Stimulated activated CD8-positive, alpha-beta memory T cell treated with anti-CD3 and anti-CD28 coated beads, Interleukin-15, amount 100 ng/mL, for 48 hours (primary cell): ENCODE measurements around the gene FIG4.
"Not testable (repeated sequence)": the region's sequence is repeated elsewhere in the genome, so short reads cannot be mapped to it uniquely, and the experiment has no call there.

Experiments
- DNase-seq, 2 donors: peaks; one replicate each; pipeline ENCODE4 v3.0.0-alpha.2; 2020; ENCODE audit warnings: low read depth in 2 of 2

FIG4 gene

GRCh38 chr6:109702791-109703190, 11.7 kb downstream of the FIG4 start:
- no peak for DNase-seq

GRCh38 chr6:109705258-109705657, 14.2 kb downstream of the FIG4 start:
- DNase-seq = peak; percentile 57 to 59

DNA sequence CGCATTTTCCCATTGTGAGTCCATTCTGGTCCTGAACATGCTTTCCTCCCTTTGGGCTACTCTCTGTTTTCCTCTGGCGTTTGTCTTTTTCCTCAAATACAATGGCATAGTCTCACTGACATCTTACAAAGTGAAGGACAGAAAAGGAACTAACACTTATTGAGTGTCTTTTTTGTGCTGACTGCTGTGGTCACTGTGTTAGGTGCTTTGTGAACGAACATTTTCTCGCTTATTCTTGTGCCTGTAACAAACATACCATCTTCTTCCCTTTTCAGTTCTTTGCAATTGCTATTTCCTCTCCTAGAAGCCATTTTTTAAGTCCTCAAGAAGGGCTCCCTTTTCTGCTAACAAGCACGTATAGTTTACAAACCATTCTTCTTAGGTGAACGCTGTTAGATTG, 15.4 kb downstream of the FIG4 start:
- no peak for DNase-seq

DNA sequence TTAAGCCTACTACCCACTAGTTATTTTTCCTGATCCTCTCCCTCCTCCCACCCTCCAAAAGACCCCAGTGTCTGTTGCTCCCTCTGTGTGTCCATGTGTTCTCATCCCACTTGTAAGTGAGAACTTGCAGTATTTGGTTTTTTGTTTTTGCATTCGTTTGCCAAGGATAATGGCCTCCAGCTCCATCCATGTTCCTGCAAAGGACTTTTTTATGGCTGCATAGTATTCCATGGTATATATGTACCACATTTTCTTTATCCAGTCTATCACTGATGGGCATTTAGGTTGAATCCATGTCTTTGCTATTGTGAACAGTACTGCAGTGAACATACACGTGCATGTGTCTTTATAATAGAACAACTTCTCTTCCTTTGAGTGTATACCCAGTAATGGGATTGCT, 17.0 kb downstream of the FIG4 start:
- DNase-seq = not testable (repeated sequence)

DNA sequence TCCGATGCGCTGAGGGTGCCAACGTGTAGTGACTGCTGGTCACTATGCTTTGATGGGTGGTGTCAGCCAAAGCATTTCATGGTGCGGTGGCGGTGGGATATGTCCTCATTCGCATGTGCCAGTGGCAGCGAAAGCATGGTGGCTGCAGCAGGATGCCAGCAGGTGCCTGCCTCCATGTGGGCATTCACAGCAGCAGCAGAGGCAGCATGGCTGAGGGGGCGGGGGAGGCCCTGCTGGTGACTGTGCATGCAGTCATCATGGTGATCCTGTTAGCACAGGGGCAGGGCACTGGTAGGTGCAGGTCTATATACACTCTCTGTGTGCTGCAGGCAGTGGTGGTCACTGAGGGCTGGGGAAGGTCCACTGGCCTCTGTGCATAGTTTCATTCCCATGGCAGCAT, 22.0 kb downstream of the FIG4 start:
- no peak for DNase-seq

GRCh38 chr6:109714166-109714565, 23.1 kb downstream of the FIG4 start:
- no peak for DNase-seq

GRCh38 chr6:109714611-109715010, 23.5 kb downstream of the FIG4 start:
- DNase-seq = no peak

DNA sequence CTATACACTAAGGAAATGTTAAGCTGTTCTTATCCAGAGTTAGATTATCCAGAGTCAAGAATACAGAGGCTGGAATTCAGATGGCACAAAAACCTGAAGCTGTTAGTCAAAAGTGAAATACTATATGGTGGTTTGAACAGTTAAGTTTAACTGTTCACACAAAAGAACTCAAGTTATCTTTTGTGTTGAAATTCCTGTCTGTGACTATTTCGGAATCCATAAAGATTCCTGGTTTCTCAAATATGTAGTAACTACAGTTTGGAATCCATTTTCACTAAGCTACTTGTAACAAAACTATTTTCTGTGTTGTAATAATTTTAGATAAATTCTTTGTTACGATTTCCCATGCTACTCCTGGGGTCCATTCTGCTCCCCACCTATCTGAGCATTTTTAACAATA, 24.5 kb downstream of the FIG4 start:
- no peak for DNase-seq

GRCh38 chr6:109717971-109718370, 26.9 kb downstream of the FIG4 start:
- DNase-seq = no peak

GRCh38 chr6:109718991-109719390, 27.9 kb downstream of the FIG4 start:
- DNase-seq = no peak

- DNase-seq = no peak
Measured at GRCh38 chr6:109720311-109720710, 29.2 kb downstream of the FIG4 start.

GRCh38 chr6:109722011-109722410, 30.9 kb downstream of the FIG4 start:
- DNase-seq = no peak

- no peak for DNase-seq
Measured at GRCh38 chr6:109722564-109723254, 31.6 kb downstream of the FIG4 start.

GRCh38 chr6:109725250-109725649, 34.2 kb downstream of the FIG4 start:
- not testable (repeated sequence) for DNase-seq

DNA sequence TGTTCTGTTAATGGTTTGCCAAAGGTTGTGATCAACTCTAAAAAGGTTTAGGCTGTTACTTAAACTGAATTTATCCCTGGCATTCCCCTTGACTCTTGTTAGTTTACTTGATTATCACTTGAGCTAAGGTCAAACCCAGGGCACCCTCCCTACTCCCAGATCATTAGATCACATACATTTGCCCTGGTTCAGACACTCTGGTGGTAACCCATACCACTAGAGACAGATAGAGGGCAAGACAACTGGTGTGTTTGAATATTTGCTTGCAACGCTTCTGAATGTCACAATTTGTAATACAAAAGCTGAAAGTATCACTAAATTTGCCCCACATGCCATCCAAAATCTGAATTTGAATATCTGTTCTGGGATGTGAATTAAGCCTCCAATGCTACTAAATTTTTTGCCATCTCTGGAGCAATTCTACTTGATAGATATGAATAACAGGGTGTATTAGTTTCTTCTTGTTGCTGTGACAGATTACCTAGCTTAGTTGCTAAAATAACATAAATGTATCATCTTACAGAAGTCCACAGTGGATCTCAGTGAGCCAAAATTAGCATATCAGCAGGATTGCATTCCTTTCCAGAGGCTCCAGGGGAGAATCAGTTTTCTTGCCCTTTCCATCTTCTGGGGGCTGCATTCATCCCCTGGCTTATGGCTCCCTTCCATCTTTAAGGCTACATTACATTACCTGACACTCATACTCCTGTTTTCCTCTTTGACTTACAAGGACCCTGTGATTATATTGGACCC, 45.4 kb downstream of the FIG4 start:
- no peak for DNase-seq

- DNase-seq = no peak
Measured at GRCh38 chr6:109738255-109738654, 47.2 kb downstream of the FIG4 start.

DNA sequence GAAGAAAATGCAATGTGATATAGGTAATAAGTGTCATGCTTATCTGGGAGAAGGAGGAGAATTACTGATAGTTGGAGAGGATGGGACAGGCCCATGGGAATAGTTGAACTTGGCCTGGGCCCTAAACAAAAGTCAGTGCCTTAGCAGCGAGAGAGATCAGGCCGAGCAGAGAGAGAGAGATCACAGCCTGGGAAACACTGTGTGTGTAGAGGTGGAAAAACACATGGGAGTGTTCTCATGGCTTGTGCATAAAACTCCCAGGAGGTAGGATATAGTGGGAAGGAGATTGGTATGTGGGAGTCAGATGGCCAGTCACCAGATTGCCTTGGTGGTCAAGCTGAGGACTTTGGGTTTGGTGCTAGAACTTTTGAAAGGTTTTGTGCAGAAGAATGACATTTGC, 47.6 kb downstream of the FIG4 start:
- DNase-seq = no peak

DNA sequence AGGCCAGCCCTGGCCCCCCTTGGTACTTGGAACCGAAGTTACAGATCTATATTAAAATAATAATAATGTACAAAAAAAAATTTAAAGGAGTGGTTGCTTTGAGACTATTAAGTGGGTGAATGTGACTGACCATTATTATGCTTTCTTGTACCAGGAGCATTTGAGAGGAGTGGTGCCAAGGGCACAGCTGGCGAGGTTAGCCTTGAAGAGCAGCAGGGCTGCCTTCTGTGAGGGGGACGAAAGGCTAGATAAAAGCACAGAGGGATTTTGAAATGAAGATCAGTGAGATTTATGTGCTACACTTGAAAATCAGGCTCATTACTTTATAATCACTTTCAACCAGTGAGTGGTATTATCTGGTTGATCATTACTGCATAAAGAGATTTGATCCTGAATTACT, 48.6 kb downstream of the FIG4 start:
- no peak for DNase-seq

- DNase-seq = no peak
Measured at GRCh38 chr6:109740787-109741186, 49.7 kb downstream of the FIG4 start.

DNA sequence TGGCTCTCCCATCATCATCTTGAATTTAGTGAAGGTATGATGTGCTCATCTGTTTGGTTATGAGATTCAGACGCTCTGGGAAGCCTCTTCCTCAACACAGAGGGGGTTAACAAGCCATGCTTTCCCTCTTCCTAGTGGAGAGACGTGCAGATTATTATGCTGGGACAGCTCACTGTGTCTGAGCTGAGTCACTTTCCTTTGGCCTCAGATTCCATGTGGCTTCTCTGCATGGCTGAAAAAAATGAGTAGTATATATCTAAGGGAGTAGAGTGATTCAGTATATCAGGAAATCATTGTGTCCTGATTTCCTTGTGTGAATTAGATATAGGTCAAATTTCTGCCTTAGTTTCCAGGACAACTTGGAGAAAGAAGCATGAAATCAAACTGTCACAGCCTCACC, 52.6 kb downstream of the FIG4 start:
- DNase-seq = no peak

GRCh38 chr6:109744779-109745178, 53.7 kb downstream of the FIG4 start:
- not testable (repeated sequence) for DNase-seq

DNA sequence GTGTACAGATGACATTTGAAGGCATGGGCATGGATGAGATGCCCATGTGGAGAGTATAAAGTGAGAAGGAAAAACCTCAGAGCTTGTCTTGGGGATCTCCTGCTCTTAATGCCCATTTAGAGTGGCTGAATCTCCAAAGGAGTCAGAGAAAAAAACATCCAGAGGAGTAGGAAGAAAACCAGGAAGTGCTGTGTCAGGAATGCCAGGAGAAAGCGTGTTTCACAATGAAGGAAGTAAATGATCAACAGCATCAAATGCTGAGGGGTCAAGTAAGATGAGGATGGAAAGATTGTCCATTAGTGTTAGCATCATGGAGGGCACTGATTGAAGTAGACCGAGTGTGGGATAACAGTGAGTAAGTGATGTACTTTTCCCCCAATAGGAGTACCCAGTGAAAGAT, 56.1 kb downstream of the FIG4 start:
- DNase-seq = no peak
